ENCODE measurements around the gene ADAM15. TPM values are rescaled to one million over a fixed set of nuclear protein-coding genes. Genes with fewer than 3 reads are reported as not detected.

Gene ADAM15
- total and polyA plus RNA-seq, 9 donors, result 17.0 to 149 (median 61.7) TPM

GRCh38 chr1:155069551-155070157 lies 18.5 kb downstream of the ADAM15 start:
- DNase-seq, result peak in 1 of 5 donors; percentile 36
- H3K4me3 ChIP-seq, result no peak overlapping the region
- no peak overlapping the region for H3K27ac ChIP-seq
- H3K9me3 ChIP-seq, result no peaks in the 10 kb centered on the region
- H3K27me3 ChIP-seq, result no peaks in the 10 kb centered on the region
- 73 to 86% (median 78%) methylated on average over 7 of the region's 7 CpGs for WGBS, 3 donors
- intact Hi-C loops (cut with DNase I), result loop anchor here in 2 of 4 donors (10.0 kb wide), 2 partner anchors 285 to 585 kb away; no protein-coding TSS in a partner anchor
- no peak for TF ChIP-seq EP300 (IDR thresholded peaks at IDR 0.05)
- no peaks in the 10 kb centered on the region for H3K36me3 ChIP-seq
- H3K4me1 ChIP-seq (ENCODE audit: insufficient read depth), result peaks cover 4% of the 10 kb centered on the region

GRCh38 chr1:155070158-155070621 lies 19.1 kb downstream of the ADAM15 start:
- intact Hi-C loops (cut with DNase I), result loop anchor here in 1 of 4 donors (10.0 kb wide), 1 partner anchor 585 kb away; no protein-coding TSS in a partner anchor
- Histone ChIP-seq H3K9me3 (no peaks in the 10 kb centered on the region), H3K27ac (peak overlapping the region in 1 of 2 donors; percentile 70), H3K27me3 (no peaks in the 10 kb centered on the region), H3K4me1 (ENCODE audit: insufficient read depth) (peaks cover 4% of the 10 kb centered on the region), H3K36me3 (no peaks in the 10 kb centered on the region), H3K4me3 (peak overlapping the region; percentile 37)
- TF ChIP-seq EP300 (IDR thresholded peaks at IDR 0.05), result no peak
- no peak for TF ChIP-seq POLR2A (IDR thresholded peaks at IDR 0.05)
- no peak for TF ChIP-seq CTCF (IDR thresholded peaks at IDR 0.05)
- WGBS, 3 donors, result 22 to 28% (median 27%) methylated on average over 24 to 28 of the region's 28 CpGs
- peak in 2 of 5 donors; percentile 34 to 56 for DNase-seq

GRCh38 chr1:155070721-155071569 lies 19.8 kb downstream of the ADAM15 start:
- H3K27ac ChIP-seq, result peak overlapping the region; percentile 70 to 77
- H3K4me3 ChIP-seq, result peak overlapping the region; percentile 37
- H3K27me3 ChIP-seq, result no peaks in the 10 kb centered on the region
- peaks cover 4% of the 10 kb centered on the region for H3K4me1 ChIP-seq (ENCODE audit: insufficient read depth)
- intact Hi-C loops (cut with DNase I), result loop anchor here in 1 of 4 donors (10.0 kb wide), 1 partner anchor 586 kb away; no protein-coding TSS in a partner anchor
- DNase-seq, result peak; percentile 75 to 87 (median 81)
- WGBS, 3 donors, result 2 to 3% (median 3%) methylated on average over 38 to 61 of the region's 61 CpGs
- TF ChIP-seq CTCF (IDR thresholded peaks at IDR 0.05) (peak; percentile 25 to 63 (median 54)), POLR2A (IDR thresholded peaks at IDR 0.05) (no peak), EP300 (IDR thresholded peaks at IDR 0.05) (no peak)
- no peaks in the 10 kb centered on the region for H3K9me3 ChIP-seq
- no peaks in the 10 kb centered on the region for H3K36me3 ChIP-seq

- Histone ChIP-seq H3K4me1 (ENCODE audit: insufficient read depth) (peaks cover 4% of the 10 kb centered on the region), H3K9me3 (no peaks in the 10 kb centered on the region), H3K27me3 (no peaks in the 10 kb centered on the region), H3K4me3 (no peak overlapping the region), H3K36me3 (no peaks in the 10 kb centered on the region), H3K27ac (peak overlapping the region; percentile 70 to 77)
- intact Hi-C loops (cut with DNase I), result loop anchor here in 1 of 4 donors (10.0 kb wide), 1 partner anchor 587 kb away; no protein-coding TSS in a partner anchor
- TF ChIP-seq CTCF (IDR thresholded peaks at IDR 0.05) (no peak), POLR2A (IDR thresholded peaks at IDR 0.05) (no peak), EP300 (IDR thresholded peaks at IDR 0.05) (no peak)
- DNase-seq, result no peak
- WGBS, 3 donors, result 48 to 69% (median 57%) methylated on average over 14 of the region's 14 CpGs
Measured at GRCh38 chr1:155071701-155072100, 20.6 kb downstream of the ADAM15 start.
